Uterus (tissue), 4 donors: ENCODE results near the gene KRT23. TPM values are rescaled to one million over a fixed set of nuclear protein-coding genes. Genes with fewer than 3 reads are reported as not detected.
"Not testable (repeated sequence)": the region's sequence is repeated elsewhere in the genome, so short reads cannot be mapped to it uniquely, and the experiment has no call there.

Experiments
- DNase-seq, 2 donors: peaks; one replicate each; pipeline ENCODE4 v3.0.0-alpha.2; 2019 to 2020
- H3K27ac ChIP-seq, 2 donors: fragments of 200-600 bp; sonication (generic); 1 replicate in 1 of 2; 2 replicates in 1 of 2; pipeline ENCODE4 v1.5.1; 2016 to 2018
- H3K27me3 ChIP-seq, 2 donors: fragments of 200-600 bp; sonication (generic); one replicate each; pipeline ENCODE4 v1.5.1; 2018 to 2019; ENCODE audit warnings: control low read depth in 1 of 2
- H3K36me3 ChIP-seq, 2 donors: fragments of 200-600 bp; sonication (generic); one replicate each; pipeline ENCODE4 v1.5.1; 2019; ENCODE audit warnings: control low read depth in 1 of 2
- H3K4me1 ChIP-seq, 2 donors: fragments of 200-600 bp; sonication (generic); one replicate each; pipeline ENCODE4 v1.5.1; 2018 to 2019; ENCODE audit warnings: control low read depth in 1 of 2
- H3K4me3 ChIP-seq, 2 donors: fragments of 200-600 bp; sonication (generic); 1 replicate in 1 of 2; 2 replicates in 1 of 2; pipeline ENCODE4 v1.5.1; 2018 to 2019; ENCODE audit warnings: mild to moderate bottlenecking in 1 of 2
- H3K9me3 ChIP-seq, 2 donors: fragments of 200-600 bp; sonication (generic); one replicate each; pipeline ENCODE4 v1.5.1; 2019; ENCODE audit warnings: control low read depth in 1 of 2
- POLR2A ChIP-seq, 2 donors: fragments of 450-650 bp; IDR thresholded peaks; one replicate each; pipeline ENCODE4 v1.6.1; 2016; ENCODE audit warnings: antibody characterized with exemption in 2 of 2, mild to moderate bottlenecking in 1 of 2, moderate library complexity in 1 of 2
- intact Hi-C: fragments of 100-400 bp; cut with DNase I; formaldehyde crosslinking; loops from one replicate; pipeline ENCODE4 v1.15.1; 2023; ENCODE audit warnings: low total_unique reads
- total RNA-seq, 4 donors: library from RNA; depleted of rRNA in 3 of 4; stranded (reverse); fragments of >200 nt in 3 of 4; gene quantifications; one replicate each; pipeline versions ENCODE4 v1.1.0 to v1.2.4, GENCODE V29; 2014 to 2023
- TF ChIP-seq, protein P1 (sequence below), 4 experiments: fragments of 200-600 bp in 2 of 4; fragments of 450-650 bp in 2 of 4; sonication (generic) in 2 of 4; IDR thresholded peaks; one replicate each; pipeline ENCODE4 v1.5.1; 2016 to 2019; ENCODE audit warnings: antibody characterized with exemption in 4 of 4, mild to moderate bottlenecking in 2 of 4, moderate library complexity in 1 of 4
- donor health status: DM: yes; HTN: yes; CAD: no.

The KRT23 gene
- total RNA-seq, 4 donors from 2014 or later: 0.79 to 3.1 TPM; not detected in 2

DNA sequence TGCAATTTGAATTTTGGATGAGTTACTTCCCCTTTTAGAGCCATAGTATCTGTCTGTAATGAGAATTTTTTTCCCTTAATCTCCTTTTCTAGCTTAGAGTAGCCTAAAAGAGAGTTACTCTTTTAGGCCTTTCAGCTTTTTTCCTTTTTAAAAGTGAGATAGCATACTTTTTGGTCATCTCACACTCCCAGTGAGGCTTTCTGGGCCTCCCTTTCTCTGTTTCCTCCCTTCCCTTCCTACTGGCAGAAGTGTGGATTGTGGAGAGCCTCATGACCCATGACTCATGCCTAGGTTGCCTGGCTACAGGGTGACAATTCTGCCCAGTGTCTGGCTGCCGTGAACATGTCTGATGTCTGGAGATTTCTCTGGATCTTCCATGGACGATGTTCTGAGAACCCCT is 15.2 kb downstream of the KRT23 start:
- DNase-seq: peak; percentile 67 to 75

DNA sequence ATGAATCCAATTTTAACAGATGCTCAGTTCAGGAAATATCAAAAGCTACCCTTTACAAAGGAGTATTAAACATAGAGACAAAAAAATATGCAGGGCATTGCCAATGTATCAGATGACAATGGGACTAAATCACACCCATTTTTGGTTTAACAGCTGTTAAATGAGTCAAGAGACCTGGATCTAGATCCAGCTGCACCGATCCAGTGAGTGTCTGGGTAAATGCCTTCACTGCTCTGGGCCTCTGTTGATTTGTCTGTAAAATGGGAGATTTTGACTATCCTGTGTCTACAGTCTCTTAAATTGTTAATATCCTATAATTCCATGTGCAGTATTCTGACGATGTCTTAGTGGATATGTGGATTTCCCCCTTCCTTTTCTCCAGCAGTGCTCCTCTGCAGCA is 16.4 kb downstream of the KRT23 start:
- Histone ChIP-seq H3K36me3 (no peaks in the 10 kb centered on the region), H3K4me3 (no peak overlapping the region), H3K9me3 (no peaks in the 10 kb centered on the region), H3K27me3 (no peaks in the 10 kb centered on the region), H3K27ac (peak overlapping the region; percentile 80 to 96), H3K4me1 (no peaks in the 10 kb centered on the region)
- no peak for DNase-seq
- intact Hi-C loops: no loop called here
- TF ChIP-seq, protein P1, sequence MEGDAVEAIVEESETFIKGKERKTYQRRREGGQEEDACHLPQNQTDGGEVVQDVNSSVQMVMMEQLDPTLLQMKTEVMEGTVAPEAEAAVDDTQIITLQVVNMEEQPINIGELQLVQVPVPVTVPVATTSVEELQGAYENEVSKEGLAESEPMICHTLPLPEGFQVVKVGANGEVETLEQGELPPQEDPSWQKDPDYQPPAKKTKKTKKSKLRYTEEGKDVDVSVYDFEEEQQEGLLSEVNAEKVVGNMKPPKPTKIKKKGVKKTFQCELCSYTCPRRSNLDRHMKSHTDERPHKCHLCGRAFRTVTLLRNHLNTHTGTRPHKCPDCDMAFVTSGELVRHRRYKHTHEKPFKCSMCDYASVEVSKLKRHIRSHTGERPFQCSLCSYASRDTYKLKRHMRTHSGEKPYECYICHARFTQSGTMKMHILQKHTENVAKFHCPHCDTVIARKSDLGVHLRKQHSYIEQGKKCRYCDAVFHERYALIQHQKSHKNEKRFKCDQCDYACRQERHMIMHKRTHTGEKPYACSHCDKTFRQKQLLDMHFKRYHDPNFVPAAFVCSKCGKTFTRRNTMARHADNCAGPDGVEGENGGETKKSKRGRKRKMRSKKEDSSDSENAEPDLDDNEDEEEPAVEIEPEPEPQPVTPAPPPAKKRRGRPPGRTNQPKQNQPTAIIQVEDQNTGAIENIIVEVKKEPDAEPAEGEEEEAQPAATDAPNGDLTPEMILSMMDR (IDR thresholded peaks at IDR 0.05): no peak
- TF ChIP-seq POLR2A (IDR thresholded peaks at IDR 0.05): no peak

More for the DNA sequence above, 15.2 kb downstream of the KRT23 start:
- peak overlapping the region; percentile 80 to 96 for H3K27ac ChIP-seq
- H3K9me3 ChIP-seq: no peaks in the 10 kb centered on the region
- no peaks in the 10 kb centered on the region for H3K36me3 ChIP-seq
- TF ChIP-seq, protein P1 (IDR thresholded peaks at IDR 0.05): no peak
- TF ChIP-seq POLR2A (IDR thresholded peaks at IDR 0.05): no peak
- intact Hi-C loops: no loop called here
- H3K27me3 ChIP-seq: no peaks in the 10 kb centered on the region
- no peak overlapping the region for H3K4me3 ChIP-seq
- no peaks in the 10 kb centered on the region for H3K4me1 ChIP-seq

DNA sequence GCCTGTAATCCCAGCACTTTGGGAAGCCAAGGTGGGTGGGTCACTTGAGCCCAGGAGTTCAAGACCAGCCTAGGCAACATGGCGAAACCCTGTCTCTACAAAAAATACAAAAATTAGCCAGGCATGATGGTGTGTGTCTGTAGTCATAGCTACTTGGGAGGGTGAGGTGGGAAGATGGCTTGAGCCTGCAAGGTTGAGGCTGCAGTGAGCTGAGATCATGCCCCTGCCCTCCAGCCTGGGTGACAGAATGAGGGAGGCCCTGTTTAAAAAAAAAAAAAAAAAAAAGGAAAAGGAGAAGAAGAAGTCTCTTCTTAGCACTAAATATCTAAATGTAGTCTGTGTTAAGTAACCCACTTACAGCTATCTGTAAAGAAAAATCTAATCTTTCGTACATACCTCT is 20.3 kb downstream of the KRT23 start:
- H3K27me3 ChIP-seq, H3K36me3 ChIP-seq, H3K4me1 ChIP-seq, H3K9me3 ChIP-seq, H3K27ac ChIP-seq, H3K4me3 ChIP-seq, intact Hi-C loops, DNase-seq: not testable (repeated sequence)

DNA sequence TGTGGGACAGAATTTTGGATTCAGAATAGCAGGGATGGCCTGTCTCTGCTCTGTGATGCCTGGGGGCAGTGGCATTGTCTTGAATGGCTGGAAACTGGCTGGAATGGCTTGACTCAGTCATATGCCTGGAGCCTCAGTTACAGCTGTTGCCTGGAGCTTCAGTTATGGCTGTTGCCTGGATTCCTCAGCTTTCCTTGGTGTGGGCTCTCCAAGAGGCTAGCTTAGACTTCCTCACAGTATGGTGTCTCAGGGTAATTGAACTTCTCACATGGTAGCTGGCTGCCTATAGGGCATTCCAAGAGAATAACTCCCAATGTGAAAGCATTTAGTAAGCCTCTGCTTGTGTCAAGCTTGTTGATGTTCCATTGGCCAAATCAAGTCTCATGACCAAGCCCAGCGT is 21.1 kb downstream of the KRT23 start:
- Histone ChIP-seq H3K4me3 (no peak overlapping the region), H3K9me3 (no peaks in the 10 kb centered on the region), H3K4me1 (no peaks in the 10 kb centered on the region), H3K27ac (no peak overlapping the region), H3K36me3 (no peaks in the 10 kb centered on the region), H3K27me3 (no peaks in the 10 kb centered on the region)
- no peak for DNase-seq
- intact Hi-C loops: no loop called here
- no peak for TF ChIP-seq POLR2A (IDR thresholded peaks at IDR 0.05)
- TF ChIP-seq, protein P1 (IDR thresholded peaks at IDR 0.05): no peak

DNA sequence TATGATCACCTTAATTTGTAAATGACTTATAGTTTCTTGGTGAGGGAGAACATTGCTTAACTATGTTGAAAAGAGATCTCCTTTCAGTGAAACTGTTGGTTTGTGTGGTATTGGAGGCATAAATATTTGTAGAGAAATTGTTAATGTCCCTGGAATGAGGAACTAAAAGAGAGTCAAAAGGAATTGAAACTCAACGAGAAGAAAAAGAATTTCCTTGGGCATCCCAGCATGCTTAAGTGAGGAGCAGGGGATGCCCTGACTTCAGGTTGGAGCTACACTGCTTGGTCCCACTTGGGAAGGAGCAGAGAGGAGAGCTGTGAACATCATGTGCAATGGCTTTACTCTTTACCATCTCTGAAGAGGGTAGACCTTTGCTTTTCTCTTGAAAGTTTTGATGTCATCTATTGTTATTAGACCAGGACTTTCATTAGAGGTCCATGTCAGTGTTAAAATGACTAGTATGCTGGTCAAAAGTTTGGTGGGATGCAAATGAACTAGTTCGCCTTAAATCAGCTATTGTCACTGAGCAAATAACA is 21.7 kb downstream of the KRT23 start:
- TF ChIP-seq, protein P1 (IDR thresholded peaks at IDR 0.05): no peak
- TF ChIP-seq POLR2A (IDR thresholded peaks at IDR 0.05): no peak
- Histone ChIP-seq H3K4me1 (no peaks in the 10 kb centered on the region), H3K27me3 (no peaks in the 10 kb centered on the region), H3K27ac (no peak overlapping the region), H3K9me3 (no peaks in the 10 kb centered on the region), H3K36me3 (no peaks in the 10 kb centered on the region), H3K4me3 (no peak overlapping the region)
- no peak for DNase-seq
- intact Hi-C loops: no loop called here

DNA sequence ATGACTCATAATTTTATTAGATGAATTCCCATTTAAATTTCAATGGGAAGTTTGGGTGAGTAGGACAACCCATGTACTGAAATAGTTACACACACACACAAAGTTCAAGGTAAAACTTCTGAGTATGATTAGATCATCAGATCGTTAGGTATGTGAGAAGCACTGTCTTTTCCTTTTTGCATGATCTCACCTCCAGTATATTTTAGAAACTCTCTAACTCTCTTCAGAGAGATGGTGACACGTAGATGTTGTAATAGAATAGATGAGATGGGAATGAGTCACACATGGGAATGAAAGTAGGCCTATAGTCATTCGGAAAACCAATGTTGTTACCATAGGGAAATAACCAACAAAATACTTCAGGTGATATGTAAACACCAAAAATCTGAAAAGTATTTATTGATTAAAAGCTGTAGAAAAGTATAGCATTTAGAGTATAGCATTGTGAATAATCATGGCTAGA is 22.2 kb downstream of the KRT23 start:
- Histone ChIP-seq H3K4me1 (peaks cover 0 to 2% of the 10 kb centered on the region in 2 donors), H3K27me3 (no peaks in the 10 kb centered on the region), H3K4me3 (no peak overlapping the region), H3K9me3 (no peaks in the 10 kb centered on the region), H3K36me3 (no peaks in the 10 kb centered on the region), H3K27ac (no peak overlapping the region)
- intact Hi-C loops: no loop called here
- TF ChIP-seq, protein P1 (IDR thresholded peaks at IDR 0.05): no peak
- no peak for TF ChIP-seq POLR2A (IDR thresholded peaks at IDR 0.05)
- no peak for DNase-seq
